ENCODE measurements around the gene TULP1. TPM values are rescaled to one million over a fixed set of nuclear protein-coding genes. Genes with fewer than 3 reads are reported as not detected.

The TULP1 gene
- total and polyA plus RNA-seq, 2 experiments from 2014 or later: 0.39 TPM; not detected in 1

DNA sequence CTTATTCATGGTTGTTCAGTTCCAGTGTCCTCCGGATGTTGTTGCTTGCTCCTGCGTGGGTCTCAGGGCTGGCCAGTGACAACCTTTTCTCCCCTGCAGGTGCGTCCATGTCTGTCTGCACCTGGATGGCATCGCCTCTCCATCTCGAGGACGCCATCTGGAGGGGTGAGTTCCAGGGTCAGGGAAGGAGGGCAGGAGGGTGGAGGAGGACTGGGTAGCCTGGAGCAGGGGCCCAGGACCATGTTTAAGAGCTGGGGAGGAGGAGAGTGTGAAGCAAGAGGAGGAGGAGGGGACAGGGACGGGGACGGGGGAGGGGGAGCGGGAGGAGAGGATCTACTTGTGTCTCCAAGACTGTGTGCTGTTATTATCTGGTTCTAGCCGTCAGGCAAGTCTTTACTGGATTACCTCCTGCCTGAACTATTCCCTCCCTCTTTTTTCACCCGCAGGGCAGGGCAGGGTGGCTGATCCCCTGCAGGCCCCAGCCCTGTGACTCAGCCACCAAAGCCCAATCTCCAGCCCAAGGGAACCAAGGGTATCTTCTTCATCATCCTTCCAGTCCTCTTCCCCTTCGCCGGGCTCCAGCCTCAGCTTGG lies 32.2 kb upstream of the TULP1 start:
- TF ChIP-seq CTCF (IDR thresholded peaks at IDR 0.05; ENCODE audit: poor library complexity) (no peak), EZH2 (IDR thresholded peaks at IDR 0.05; ENCODE audit: borderline replicate concordance) (no peak), EZH2phosphoT487 (IDR thresholded peaks at IDR 0.05; ENCODE audit: low read depth, severe bottlenecking, unreplicated experiment) (no peak)
- H4K20me1 ChIP-seq (ENCODE audit: insufficient read depth, poor library complexity, severe bottlenecking): no peaks in the 10 kb centered on the region
- H3K36me3 ChIP-seq (replicated peaks; ENCODE audit: insufficient read depth, low read depth): no peaks in the 10 kb centered on the region
- H3K79me2 ChIP-seq: no peaks in the 10 kb centered on the region
- no peak overlapping the region for H3K4me2 ChIP-seq
- H3K4me3 ChIP-seq: no peak overlapping the region
- no peaks in the 10 kb centered on the region for H3K27me3 ChIP-seq
- H2AFZ ChIP-seq: no peak overlapping the region
- no peak for DNase-seq (ENCODE audit: low spot score)
- H3K9me2 ChIP-seq (replicated peaks; ENCODE audit: insufficient read depth): no peaks in the 10 kb centered on the region
- 56% methylated on average over 9 of the region's 13 CpGs for WGBS (ENCODE audit: low lambda C conversion rate, missing lambda C conversion rate)
- H3K4me1 ChIP-seq (ENCODE audit: insufficient read depth): no peaks in the 10 kb centered on the region
- H3K9me3 ChIP-seq (ENCODE audit: low read depth): no peaks in the 10 kb centered on the region
- no peak overlapping the region for H3K27ac ChIP-seq

GRCh38 chr6:35543459-35544193 lies 30.9 kb upstream of the TULP1 start:
- Histone ChIP-seq H3K9me2 (replicated peaks; ENCODE audit: insufficient read depth) (no peaks in the 10 kb centered on the region), H3K79me2 (no peaks in the 10 kb centered on the region), H2AFZ (no peak overlapping the region), H3K4me3 (no peak overlapping the region), H4K20me1 (ENCODE audit: insufficient read depth, poor library complexity, severe bottlenecking) (no peaks in the 10 kb centered on the region), H3K9me3 (ENCODE audit: low read depth) (no peaks in the 10 kb centered on the region), H3K27ac (no peak overlapping the region), H3K36me3 (replicated peaks; ENCODE audit: insufficient read depth, low read depth) (no peaks in the 10 kb centered on the region), H3K4me2 (no peak overlapping the region), H3K27me3 (no peaks in the 10 kb centered on the region), H3K4me1 (ENCODE audit: insufficient read depth) (no peaks in the 10 kb centered on the region)
- TF ChIP-seq EZH2phosphoT487 (IDR thresholded peaks at IDR 0.05; ENCODE audit: low read depth, severe bottlenecking, unreplicated experiment) (no peak), CTCF (IDR thresholded peaks at IDR 0.05; ENCODE audit: poor library complexity) (no peak), EZH2 (IDR thresholded peaks at IDR 0.05; ENCODE audit: borderline replicate concordance) (no peak)
- DNase-seq (ENCODE audit: low spot score): no peak
- WGBS (ENCODE audit: low lambda C conversion rate, missing lambda C conversion rate): 78% methylated on average over 16 of the region's 16 CpGs

- no peaks in the 10 kb centered on the region for H4K20me1 ChIP-seq (ENCODE audit: insufficient read depth, poor library complexity, severe bottlenecking)
- H3K9me3 ChIP-seq (ENCODE audit: low read depth): no peaks in the 10 kb centered on the region
- TF ChIP-seq EZH2phosphoT487 (IDR thresholded peaks at IDR 0.05; ENCODE audit: low read depth, severe bottlenecking, unreplicated experiment) (no peak), EZH2 (IDR thresholded peaks at IDR 0.05; ENCODE audit: borderline replicate concordance) (no peak), CTCF (IDR thresholded peaks at IDR 0.05; ENCODE audit: poor library complexity) (no peak)
- H3K9me2 ChIP-seq (replicated peaks; ENCODE audit: insufficient read depth): no peaks in the 10 kb centered on the region
- DNase-seq (ENCODE audit: low spot score): no peak
- no peak overlapping the region for H3K4me2 ChIP-seq
- no peak overlapping the region for H2AFZ ChIP-seq
- H3K27me3 ChIP-seq: no peaks in the 10 kb centered on the region
- 96% methylated on average over 2 of the region's 2 CpGs for WGBS (ENCODE audit: low lambda C conversion rate, missing lambda C conversion rate)
- H3K36me3 ChIP-seq (replicated peaks; ENCODE audit: insufficient read depth, low read depth): no peaks in the 10 kb centered on the region
- no peak overlapping the region for H3K4me3 ChIP-seq
- H3K27ac ChIP-seq: no peak overlapping the region
- H3K4me1 ChIP-seq (ENCODE audit: insufficient read depth): no peaks in the 10 kb centered on the region
- H3K79me2 ChIP-seq: no peaks in the 10 kb centered on the region
Measured at GRCh38 chr6:35541836-35542235, 29.1 kb upstream of the TULP1 start.
